HG03175 (cell line): ENCODE data around the gene SIGLEC1.

Experiments
- ATAC-seq: cut with Tn5 transposase; IDR thresholded peaks from one replicate; pipeline ENCODE4 v1.9.1; 2021; ENCODE audit warnings: mild to moderate bottlenecking, moderate library complexity; ENCODE audit not compliant: unreplicated experiment

The SIGLEC1 gene

GRCh38 chr20:3712279-3712873 lies at the start of gene SIGLEC1:
TSS of gene SIGLEC1 (minus strand) at chr20:3712600. CDS start at chr20:3707128, 5,472 bp downstream.
- ATAC-seq, result no peak

- no peak for ATAC-seq
These were observed 48.4 kb upstream of the SIGLEC1 start for GRCh38 chr20:3760655-3761348.

- ATAC-seq, result no peak
These were observed 47.5 kb upstream of the SIGLEC1 start for GRCh38 chr20:3759884-3760283.

GRCh38 chr20:3759316-3759823 lies 47.0 kb upstream of the SIGLEC1 start:
- no peak for ATAC-seq

- ATAC-seq, result no peak
These were observed 46.2 kb upstream of the SIGLEC1 start for GRCh38 chr20:3758566-3758965.

DNA sequence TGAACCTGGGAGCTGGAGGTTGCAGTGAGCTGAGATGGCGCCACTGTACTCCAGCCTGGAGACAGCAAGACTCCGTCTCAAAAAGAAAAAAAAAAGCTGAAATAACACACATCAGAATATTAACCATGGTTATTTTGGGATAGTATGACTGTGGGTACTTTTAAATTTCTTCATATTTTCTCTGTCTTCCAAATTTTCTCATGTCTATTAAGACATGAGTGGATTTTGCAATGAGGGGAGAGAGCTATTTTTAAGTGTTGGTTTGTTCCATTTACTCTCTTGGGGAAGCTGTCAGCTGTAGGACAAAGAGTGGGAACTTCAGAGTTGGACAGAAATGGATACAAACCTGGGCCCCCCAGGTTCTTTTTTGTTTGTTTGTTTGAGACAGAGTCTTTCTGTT lies 44.9 kb upstream of the SIGLEC1 start:
- ATAC-seq, result no peak

DNA sequence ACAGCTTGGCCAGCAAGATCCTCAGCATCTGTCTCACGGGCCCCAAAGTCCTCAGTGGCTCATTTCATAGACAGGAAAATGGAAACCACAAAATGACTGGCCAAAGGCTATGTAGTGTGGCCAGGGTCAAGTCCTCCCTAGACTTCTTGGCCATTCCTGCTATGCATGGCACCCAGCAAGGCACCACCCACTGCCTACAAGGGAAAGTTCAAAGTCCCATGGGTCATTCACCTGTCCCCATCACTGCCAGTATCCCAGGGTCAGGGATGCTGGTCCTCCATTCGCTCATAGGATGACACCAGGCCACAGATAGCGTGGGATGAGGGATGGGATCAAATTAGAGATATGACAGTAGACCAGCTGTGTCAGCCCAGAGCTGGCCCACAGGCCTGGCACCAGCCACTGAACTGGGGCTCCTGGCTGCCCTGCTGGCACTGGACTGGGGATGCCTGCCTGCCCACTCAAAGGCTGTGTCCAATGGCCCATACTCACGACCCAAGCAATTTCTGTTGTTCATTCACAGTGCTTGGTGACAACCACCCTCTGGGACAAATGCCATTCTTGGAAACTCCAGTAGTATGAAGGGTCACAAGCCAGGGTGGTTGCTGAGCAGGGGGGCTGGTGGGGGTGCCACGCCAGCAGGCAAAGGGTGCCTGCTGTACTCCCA lies 43.5 kb upstream of the SIGLEC1 start:
- ATAC-seq, result no peak

DNA sequence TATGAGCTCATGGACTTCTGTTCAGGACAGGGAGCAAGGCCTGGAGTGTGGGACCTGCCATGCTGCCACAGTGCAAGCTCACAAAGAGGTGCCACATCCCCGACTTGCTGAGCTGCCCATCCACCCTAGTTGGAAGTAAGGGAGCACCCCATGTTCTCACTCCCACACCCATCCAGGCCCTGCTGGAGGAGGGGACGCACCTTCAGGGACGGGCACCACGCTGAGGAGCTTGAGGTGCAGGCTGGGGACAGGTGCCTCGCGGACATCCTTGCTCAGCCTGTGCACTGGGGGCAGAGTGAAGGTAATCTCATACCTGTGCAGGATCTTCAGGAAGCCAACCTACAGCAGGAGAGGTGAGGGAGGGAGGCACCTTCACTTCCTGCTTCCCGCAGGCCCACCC lies 42.9 kb upstream of the SIGLEC1 start:
- ATAC-seq, result no peak

- ATAC-seq, result no peak
These were observed 41.9 kb upstream of the SIGLEC1 start for GRCh38 chr20:3754276-3754630.

GRCh38 chr20:3753501-3754275 lies 41.3 kb upstream of the SIGLEC1 start:
- no peak for ATAC-seq

- no peak for ATAC-seq
These were observed 40.7 kb upstream of the SIGLEC1 start for GRCh38 chr20:3753098-3753497.

DNA sequence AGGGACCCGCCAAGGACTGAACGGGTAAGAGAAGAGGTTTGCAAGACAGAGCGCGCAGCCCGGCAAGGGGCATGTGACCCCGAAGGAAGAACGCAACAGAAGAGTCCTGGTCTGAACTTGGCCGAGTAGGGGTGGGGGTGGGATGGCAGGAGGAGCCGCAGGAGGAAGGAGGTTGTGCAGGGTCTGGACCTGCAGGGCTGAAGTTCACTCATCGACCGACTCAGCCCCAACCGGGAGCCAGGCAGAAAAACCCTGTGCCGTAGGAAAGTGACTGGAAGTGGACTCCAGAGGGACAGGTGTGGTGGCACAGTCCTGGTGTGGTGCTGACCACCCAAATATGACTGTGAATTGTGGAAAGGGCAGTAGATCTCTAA lies 40.0 kb upstream of the SIGLEC1 start:
- no peak for ATAC-seq

- no peak for ATAC-seq
These were observed 39.4 kb upstream of the SIGLEC1 start for GRCh38 chr20:3751675-3752385.

GRCh38 chr20:3751305-3751674 lies 38.9 kb upstream of the SIGLEC1 start:
- no peak for ATAC-seq

GRCh38 chr20:3749689-3750531 lies 37.5 kb upstream of the SIGLEC1 start:
- no peak for ATAC-seq

DNA sequence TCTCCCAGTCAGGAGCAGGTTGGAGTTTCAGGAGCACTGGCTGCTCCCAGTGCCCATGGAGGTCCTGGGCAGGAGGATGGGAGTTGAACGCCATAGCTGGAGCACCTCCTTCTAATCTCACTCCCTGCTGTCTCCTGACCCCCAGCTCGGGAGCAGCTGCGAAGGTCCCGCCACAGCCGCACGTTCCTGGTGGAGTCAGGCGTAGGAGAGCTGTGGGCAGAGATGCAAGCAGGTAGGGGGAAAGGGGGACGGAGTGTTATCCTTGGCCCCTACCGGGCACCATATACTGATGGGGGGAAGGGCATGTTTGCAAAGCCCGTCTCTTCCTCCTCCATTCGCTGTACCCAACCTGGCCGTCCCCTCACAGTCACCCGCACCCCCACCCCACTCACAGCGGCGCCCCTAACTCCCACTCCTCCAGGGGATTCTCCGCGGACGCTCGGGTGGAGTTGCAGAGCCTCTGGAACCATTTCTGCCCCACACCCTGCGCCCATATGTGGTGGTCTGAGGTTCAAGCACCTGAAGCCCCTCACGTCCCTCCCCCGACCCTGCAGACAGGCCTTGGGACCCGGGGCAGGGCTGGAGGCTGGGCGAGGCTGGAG lies 36.8 kb upstream of the SIGLEC1 start:
- ATAC-seq, result no peak

- no peak for ATAC-seq
These were observed 35.7 kb upstream of the SIGLEC1 start for GRCh38 chr20:3748073-3748472.

GRCh38 chr20:3747471-3747870 lies 35.1 kb upstream of the SIGLEC1 start:
- ATAC-seq, result no peak

GRCh38 chr20:3745686-3746173 lies 33.3 kb upstream of the SIGLEC1 start:
- no peak for ATAC-seq
